ENCODE measurements around the gene MPC1L. TPM values are rescaled to one million over a fixed set of nuclear protein-coding genes. Genes with fewer than 3 reads are reported as not detected.
"Not testable (repeated sequence)": the region's sequence is repeated elsewhere in the genome, so short reads cannot be mapped to it uniquely, and the experiment has no call there.

Gene MPC1L
- total RNA-seq, 1 experiment from 2014 or later = not detected

DNA sequence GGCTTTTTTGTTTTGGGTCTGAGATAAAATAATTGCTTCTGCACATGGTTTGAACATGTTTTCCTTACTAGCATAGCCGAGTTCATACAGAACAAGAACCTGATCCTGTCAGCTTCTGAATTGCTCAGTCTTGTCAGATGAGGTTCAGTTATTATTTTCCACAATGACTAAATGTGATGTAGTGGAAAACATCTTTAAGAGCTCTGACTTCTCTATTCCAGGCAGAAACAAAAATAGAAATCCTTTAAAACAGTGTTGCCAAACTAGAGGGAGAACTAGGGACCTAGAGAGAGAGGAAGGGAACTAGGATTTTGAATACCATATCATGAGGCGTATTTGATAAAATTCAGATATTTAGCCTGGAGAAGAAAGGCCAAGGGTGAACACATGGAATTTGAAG lies 40.4 kb upstream of the MPC1L start:
- H3K36me3 ChIP-seq (ENCODE audit: control insufficient read depth, insufficient read depth, low read length) = no peaks in the 10 kb centered on the region
- no peak for DNase-seq
- no peaks in the 10 kb centered on the region for H3K9me3 ChIP-seq
- H3K4me1 Mint-ChIP-seq (ENCODE audit: low read depth, unreplicated experiment) = peaks cover 5% of the 10 kb centered on the region
- no peak overlapping the region for H3K27ac Mint-ChIP-seq (ENCODE audit: unreplicated experiment)
- peaks cover 7% of the 10 kb centered on the region for H3K36me3 Mint-ChIP-seq (ENCODE audit: insufficient read depth, unreplicated experiment)
- H3K4me3 ChIP-seq (ENCODE audit: low read depth, low read length) = no peak overlapping the region
- H3K27me3 Mint-ChIP-seq (ENCODE audit: insufficient read depth, unreplicated experiment) = no peaks in the 10 kb centered on the region
- ChIA-PET CTCF (no interaction called here), POLR2A (no interaction called here)
- H3K4me3 Mint-ChIP-seq (ENCODE audit: unreplicated experiment) = no peak overlapping the region
- H3K27me3 ChIP-seq (replicated peaks; ENCODE audit: control insufficient read depth, insufficient read depth, low read length) = no peaks in the 10 kb centered on the region
- intact Hi-C loops (cut with micrococcal nuclease; ENCODE audit: unreplicated experiment) = no loop called here
- H3K9me3 Mint-ChIP-seq (ENCODE audit: unreplicated experiment) = no peaks in the 10 kb centered on the region
- no TSS peak for BruUV-seq (replicated peaks)
- TF ChIP-seq CTCF (IDR thresholded peaks at IDR 0.05; ENCODE audit: insufficient read depth in 1 of 2, low read depth in 1 of 2, low read length in 1 of 2, severe bottlenecking in 1 of 2, unreplicated experiment in 1 of 2) = no peak
- no peaks in the 10 kb centered on the region for H3K4me1 ChIP-seq

DNA sequence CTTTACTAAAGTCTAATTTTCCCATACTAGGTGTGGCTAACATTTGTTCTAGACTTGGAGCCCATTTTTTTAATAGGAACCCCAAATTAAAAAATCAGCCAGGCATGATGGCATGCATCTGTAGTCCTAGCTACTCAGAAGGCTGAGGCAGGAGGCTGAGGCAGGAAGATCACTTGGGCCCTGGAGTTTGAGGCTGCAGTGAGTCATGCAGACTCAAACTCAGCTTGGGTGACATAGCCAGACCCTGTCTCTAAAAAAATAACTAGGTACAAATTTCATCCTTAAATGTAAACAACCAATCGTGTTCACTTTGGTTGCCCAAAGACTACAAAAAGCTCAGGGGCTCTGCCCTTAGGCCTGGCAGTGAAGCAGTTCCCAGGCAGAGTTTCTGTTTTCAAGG lies 35.6 kb upstream of the MPC1L start:
- H3K4me1 ChIP-seq; H3K4me3 ChIP-seq (ENCODE audit: low read depth, low read length); intact Hi-C loops (cut with micrococcal nuclease; ENCODE audit: unreplicated experiment); H3K36me3 ChIP-seq (ENCODE audit: control insufficient read depth, insufficient read depth, low read length); H3K36me3 Mint-ChIP-seq (ENCODE audit: insufficient read depth, unreplicated experiment); H3K27ac Mint-ChIP-seq (ENCODE audit: unreplicated experiment); BruUV-seq (replicated peaks); H3K9me3 Mint-ChIP-seq (ENCODE audit: unreplicated experiment); H3K4me1 Mint-ChIP-seq (ENCODE audit: low read depth, unreplicated experiment); CTCF ChIA-PET; H3K27me3 Mint-ChIP-seq (ENCODE audit: insufficient read depth, unreplicated experiment); H3K4me3 Mint-ChIP-seq (ENCODE audit: unreplicated experiment); POLR2A ChIA-PET; DNase-seq; H3K9me3 ChIP-seq; H3K27me3 ChIP-seq (replicated peaks; ENCODE audit: control insufficient read depth, insufficient read depth, low read length): not testable (repeated sequence)

GRCh38 chrX:40589616-40590321 lies 33.5 kb upstream of the MPC1L start:
- H3K27ac Mint-ChIP-seq (ENCODE audit: unreplicated experiment); H3K4me3 Mint-ChIP-seq (ENCODE audit: unreplicated experiment); H3K9me3 Mint-ChIP-seq (ENCODE audit: unreplicated experiment); CTCF ChIA-PET; intact Hi-C loops (cut with micrococcal nuclease; ENCODE audit: unreplicated experiment); H3K4me1 Mint-ChIP-seq (ENCODE audit: low read depth, unreplicated experiment); H3K4me1 ChIP-seq; H3K9me3 ChIP-seq; BruUV-seq (replicated peaks); H3K4me3 ChIP-seq (ENCODE audit: low read depth, low read length); H3K27me3 Mint-ChIP-seq (ENCODE audit: insufficient read depth, unreplicated experiment); H3K27me3 ChIP-seq (replicated peaks; ENCODE audit: control insufficient read depth, insufficient read depth, low read length); H3K36me3 ChIP-seq (ENCODE audit: control insufficient read depth, insufficient read depth, low read length); DNase-seq: not testable (repeated sequence)
- H3K36me3 Mint-ChIP-seq (ENCODE audit: insufficient read depth, unreplicated experiment) = peaks cover 13% of the 10 kb centered on the region
- POLR2A ChIA-PET = interaction anchor here (1.1 kb wide), 1 partner anchor 9 kb away, joined by 4 read pairs; the partner anchor contains the start of gene ATP6AP2

- CTCF ChIA-PET = no interaction called here
- H3K4me1 ChIP-seq = no peaks in the 10 kb centered on the region
- H3K9me3 ChIP-seq = no peaks in the 10 kb centered on the region
- peaks cover 30% of the 10 kb centered on the region for H3K36me3 Mint-ChIP-seq (ENCODE audit: insufficient read depth, unreplicated experiment)
- H3K9me3 Mint-ChIP-seq (ENCODE audit: unreplicated experiment) = no peaks in the 10 kb centered on the region
- intact Hi-C loops (cut with micrococcal nuclease; ENCODE audit: unreplicated experiment) = no loop called here
- no peak overlapping the region for H3K4me3 Mint-ChIP-seq (ENCODE audit: unreplicated experiment)
- POLR2A ChIA-PET = no interaction called here
- no peaks in the 10 kb centered on the region for H3K27me3 ChIP-seq (replicated peaks; ENCODE audit: control insufficient read depth, insufficient read depth, low read length)
- H3K4me1 Mint-ChIP-seq (ENCODE audit: low read depth, unreplicated experiment) = no peaks in the 10 kb centered on the region
- no peak for DNase-seq
- no TSS peak for BruUV-seq (replicated peaks)
- H3K36me3 ChIP-seq (ENCODE audit: control insufficient read depth, insufficient read depth, low read length) = no peaks in the 10 kb centered on the region
- no peak overlapping the region for H3K27ac Mint-ChIP-seq (ENCODE audit: unreplicated experiment)
- TF ChIP-seq CTCF (IDR thresholded peaks at IDR 0.05; ENCODE audit: insufficient read depth in 1 of 2, low read depth in 1 of 2, low read length in 1 of 2, severe bottlenecking in 1 of 2, unreplicated experiment in 1 of 2) = no peak
- no peaks in the 10 kb centered on the region for H3K27me3 Mint-ChIP-seq (ENCODE audit: insufficient read depth, unreplicated experiment)
- H3K4me3 ChIP-seq (ENCODE audit: low read depth, low read length) = no peak overlapping the region
Measured at GRCh38 chrX:40603446-40603845, 19.8 kb upstream of the MPC1L start.

All from Caco-2 (cell line).